HEK293 (cell line): ENCODE data around the gene ZNF121.

ENCODE experiments used
- ZNF114 ChIP-seq: fragments of 450-650 bp; formaldehyde crosslinking; IDR thresholded peaks from 2 replicates; pipeline ENCODE4 v1.5.0; 2017; ENCODE audit warnings: missing biosample characterization, missing genetic modification characterization
- ZNF140 ChIP-seq: fragments of 450-650 bp; formaldehyde crosslinking; IDR thresholded peaks from 2 replicates; pipeline ENCODE4 v1.5.1; 2016; ENCODE audit warnings: missing biosample characterization, missing genetic modification characterization
- ZNF23 ChIP-seq: fragments of 450-650 bp; formaldehyde crosslinking; IDR thresholded peaks from 2 replicates; pipeline ENCODE4 v1.5.1; 2016; ENCODE audit warnings: missing biosample characterization, missing genetic modification characterization, borderline replicate concordance
- ZNF426 ChIP-seq: fragments of 450-650 bp; formaldehyde crosslinking; IDR thresholded peaks from 2 replicates; pipeline ENCODE4 v1.5.1; 2017; ENCODE audit warnings: missing biosample characterization, missing genetic modification characterization, mild to moderate bottlenecking, inconsistent platforms, moderate library complexity
- ZNF548 ChIP-seq: fragments of 450-650 bp; formaldehyde crosslinking; IDR thresholded peaks from 2 replicates; pipeline ENCODE4 v1.5.1; 2016; ENCODE audit warnings: missing biosample characterization, missing genetic modification characterization
- TF ChIP-seq, protein P1 (sequence below): fragments of 450-650 bp; formaldehyde crosslinking; IDR thresholded peaks from 2 replicates; pipeline ENCODE4 v1.5.1; 2016; ENCODE audit warnings: missing biosample characterization, missing genetic modification characterization
- TF ChIP-seq, protein P2 (sequence below): fragments of 450-650 bp; formaldehyde crosslinking; IDR thresholded peaks from 2 replicates; pipeline ENCODE4 v1.5.1; 2016; ENCODE audit warnings: missing biosample characterization, missing genetic modification characterization

DNA sequence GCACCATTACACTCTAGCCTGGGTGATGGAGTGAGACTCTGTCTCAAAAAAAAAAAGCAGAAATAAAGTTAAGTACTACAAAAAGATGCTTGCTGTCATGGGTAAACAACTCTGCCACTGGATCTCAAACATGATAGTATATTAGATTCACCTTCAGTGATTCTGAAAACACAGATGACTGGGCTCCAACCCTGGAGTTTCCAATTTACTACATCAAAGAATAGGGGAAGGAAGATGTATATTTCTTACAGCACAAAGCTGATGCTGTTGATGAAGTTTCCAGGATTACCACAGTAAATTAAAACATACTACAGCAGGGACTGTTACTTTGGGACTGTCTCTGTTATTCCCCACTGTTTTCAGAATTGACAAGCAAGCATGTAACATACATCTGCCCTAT is 31.5 kb upstream of the ZNF121 start:
- TF ChIP-seq ZNF140 (tag by site-specific recombination) (no peak), ZNF23 (tag by site-specific recombination) (no peak), ZNF426 (tag by site-specific recombination) (no peak), ZNF548 (tag by site-specific recombination) (no peak), ZNF114 (tag by site-specific recombination) (no peak)
- TF ChIP-seq, protein P1, sequence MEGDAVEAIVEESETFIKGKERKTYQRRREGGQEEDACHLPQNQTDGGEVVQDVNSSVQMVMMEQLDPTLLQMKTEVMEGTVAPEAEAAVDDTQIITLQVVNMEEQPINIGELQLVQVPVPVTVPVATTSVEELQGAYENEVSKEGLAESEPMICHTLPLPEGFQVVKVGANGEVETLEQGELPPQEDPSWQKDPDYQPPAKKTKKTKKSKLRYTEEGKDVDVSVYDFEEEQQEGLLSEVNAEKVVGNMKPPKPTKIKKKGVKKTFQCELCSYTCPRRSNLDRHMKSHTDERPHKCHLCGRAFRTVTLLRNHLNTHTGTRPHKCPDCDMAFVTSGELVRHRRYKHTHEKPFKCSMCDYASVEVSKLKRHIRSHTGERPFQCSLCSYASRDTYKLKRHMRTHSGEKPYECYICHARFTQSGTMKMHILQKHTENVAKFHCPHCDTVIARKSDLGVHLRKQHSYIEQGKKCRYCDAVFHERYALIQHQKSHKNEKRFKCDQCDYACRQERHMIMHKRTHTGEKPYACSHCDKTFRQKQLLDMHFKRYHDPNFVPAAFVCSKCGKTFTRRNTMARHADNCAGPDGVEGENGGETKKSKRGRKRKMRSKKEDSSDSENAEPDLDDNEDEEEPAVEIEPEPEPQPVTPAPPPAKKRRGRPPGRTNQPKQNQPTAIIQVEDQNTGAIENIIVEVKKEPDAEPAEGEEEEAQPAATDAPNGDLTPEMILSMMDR, result no peak
- TF ChIP-seq, protein P2, sequence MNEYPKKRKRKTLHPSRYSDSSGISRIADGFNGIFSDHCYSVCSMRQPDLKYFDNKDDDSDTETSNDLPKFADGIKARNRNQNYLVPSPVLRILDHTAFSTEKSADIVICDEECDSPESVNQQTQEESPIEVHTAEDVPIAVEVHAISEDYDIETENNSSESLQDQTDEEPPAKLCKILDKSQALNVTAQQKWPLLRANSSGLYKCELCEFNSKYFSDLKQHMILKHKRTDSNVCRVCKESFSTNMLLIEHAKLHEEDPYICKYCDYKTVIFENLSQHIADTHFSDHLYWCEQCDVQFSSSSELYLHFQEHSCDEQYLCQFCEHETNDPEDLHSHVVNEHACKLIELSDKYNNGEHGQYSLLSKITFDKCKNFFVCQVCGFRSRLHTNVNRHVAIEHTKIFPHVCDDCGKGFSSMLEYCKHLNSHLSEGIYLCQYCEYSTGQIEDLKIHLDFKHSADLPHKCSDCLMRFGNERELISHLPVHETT (tag by site-specific recombination), result no peak
